ENCODE results near the gene CCDC71.

- TF ChIP-seq CTCF (IDR thresholded peaks at IDR 0.05), result no peak
- TF ChIP-seq POLR2AphosphoS5 (IDR thresholded peaks at IDR 0.05), result no peak
- no peak for TF ChIP-seq EP300 (IDR thresholded peaks at IDR 0.05)
- TF ChIP-seq POLR2A (IDR thresholded peaks at IDR 0.05), result no peak
Observed at GRCh38 chr3:49181351-49181750, 15.2 kb upstream of the CCDC71 start.
